Suppressor macrophage (primary cell): ENCODE measurements around the gene RGS6.

Experiments used
- DNase-seq, 4 experiments: peaks; one replicate each; pipeline ENCODE4 v3.0.0-alpha.2; 2020 to 2022

RGS6 gene

GRCh38 chr14:72503271-72503670, 571.0 kb downstream of the RGS6 start:
- no peak for DNase-seq

- DNase-seq: no peak
Observed at GRCh38 chr14:72503696-72504368, 571.6 kb downstream of the RGS6 start.

GRCh38 chr14:72510566-72510965, 578.3 kb downstream of the RGS6 start:
- DNase-seq: no peak

- no peak for DNase-seq
Observed at GRCh38 chr14:72512281-72512680, 580.1 kb downstream of the RGS6 start.

DNA sequence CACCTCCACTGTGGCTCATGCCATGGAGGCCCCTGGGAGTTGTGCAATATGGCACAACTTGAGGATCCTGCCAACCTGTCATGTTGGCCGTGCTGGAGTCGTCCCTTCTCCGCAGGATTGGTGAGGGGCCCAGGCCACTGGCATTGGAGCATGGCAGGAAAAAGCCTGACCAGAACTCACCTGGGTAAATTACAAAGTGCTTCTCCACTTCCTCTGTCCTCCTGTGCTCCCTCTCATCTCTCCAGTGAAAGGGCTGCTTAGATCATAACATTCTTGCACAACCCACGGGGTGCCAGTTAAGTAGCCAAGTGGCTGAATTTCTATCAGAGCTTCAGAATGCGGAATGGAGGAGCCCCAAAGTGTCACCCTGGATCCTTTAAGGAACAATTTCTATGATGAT, 580.7 kb downstream of the RGS6 start:
- no peak for DNase-seq

GRCh38 chr14:72513346-72513745, 581.1 kb downstream of the RGS6 start:
- no peak for DNase-seq

DNA sequence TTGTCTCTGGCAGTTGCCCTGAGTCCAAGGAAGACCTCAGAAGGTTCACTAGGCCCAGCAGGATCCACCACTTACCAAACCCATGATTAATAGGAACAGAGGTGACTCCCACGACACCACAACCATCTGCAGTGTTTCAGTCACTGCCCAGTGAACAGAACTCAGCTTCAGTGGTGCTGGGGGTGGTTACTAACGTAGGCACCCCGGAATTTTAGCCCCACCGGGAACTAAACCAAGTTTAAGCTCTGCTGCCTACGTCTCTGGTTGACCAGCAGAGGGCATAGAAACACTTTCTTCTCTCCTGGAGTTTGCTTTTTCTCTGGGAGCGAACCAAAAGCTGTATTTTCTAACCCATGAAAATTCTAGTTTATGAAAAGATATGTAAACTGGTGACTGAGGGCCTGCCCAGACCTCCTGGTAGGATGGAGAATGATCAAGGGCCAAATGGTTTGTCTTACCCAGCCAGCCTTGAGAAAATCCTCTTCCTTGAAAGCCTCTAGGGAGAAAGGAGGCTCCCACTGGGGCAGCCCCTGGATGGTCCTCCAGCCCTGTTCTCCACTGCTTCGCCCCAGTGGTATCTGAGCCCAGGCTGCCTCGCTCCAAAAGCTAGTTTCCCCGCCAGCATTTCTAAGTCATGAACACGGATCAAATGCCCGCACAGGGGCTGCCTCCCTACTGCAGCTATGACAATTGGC, 581.9 kb downstream of the RGS6 start:
- peak; percentile 39 to 66 (median 54) for DNase-seq

DNA sequence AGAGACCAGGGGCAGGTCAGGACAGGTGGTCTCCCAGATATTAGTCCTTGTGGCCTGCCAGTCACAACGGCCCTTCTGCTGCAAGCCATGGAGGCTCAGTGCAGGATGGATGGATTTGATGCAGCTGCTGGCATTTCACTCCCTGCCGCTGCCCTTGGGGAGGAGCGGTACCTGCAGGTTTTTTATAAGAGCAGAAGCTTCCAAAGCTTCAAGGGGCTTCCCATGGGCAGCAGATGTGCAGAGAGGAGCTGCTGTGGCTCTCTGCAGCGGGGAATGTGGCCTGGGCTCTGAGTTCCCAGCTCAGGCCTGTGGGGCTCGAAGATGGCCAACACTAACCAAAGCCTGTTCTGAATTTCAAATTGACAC, 582.4 kb downstream of the RGS6 start:
- DNase-seq: no peak

DNA sequence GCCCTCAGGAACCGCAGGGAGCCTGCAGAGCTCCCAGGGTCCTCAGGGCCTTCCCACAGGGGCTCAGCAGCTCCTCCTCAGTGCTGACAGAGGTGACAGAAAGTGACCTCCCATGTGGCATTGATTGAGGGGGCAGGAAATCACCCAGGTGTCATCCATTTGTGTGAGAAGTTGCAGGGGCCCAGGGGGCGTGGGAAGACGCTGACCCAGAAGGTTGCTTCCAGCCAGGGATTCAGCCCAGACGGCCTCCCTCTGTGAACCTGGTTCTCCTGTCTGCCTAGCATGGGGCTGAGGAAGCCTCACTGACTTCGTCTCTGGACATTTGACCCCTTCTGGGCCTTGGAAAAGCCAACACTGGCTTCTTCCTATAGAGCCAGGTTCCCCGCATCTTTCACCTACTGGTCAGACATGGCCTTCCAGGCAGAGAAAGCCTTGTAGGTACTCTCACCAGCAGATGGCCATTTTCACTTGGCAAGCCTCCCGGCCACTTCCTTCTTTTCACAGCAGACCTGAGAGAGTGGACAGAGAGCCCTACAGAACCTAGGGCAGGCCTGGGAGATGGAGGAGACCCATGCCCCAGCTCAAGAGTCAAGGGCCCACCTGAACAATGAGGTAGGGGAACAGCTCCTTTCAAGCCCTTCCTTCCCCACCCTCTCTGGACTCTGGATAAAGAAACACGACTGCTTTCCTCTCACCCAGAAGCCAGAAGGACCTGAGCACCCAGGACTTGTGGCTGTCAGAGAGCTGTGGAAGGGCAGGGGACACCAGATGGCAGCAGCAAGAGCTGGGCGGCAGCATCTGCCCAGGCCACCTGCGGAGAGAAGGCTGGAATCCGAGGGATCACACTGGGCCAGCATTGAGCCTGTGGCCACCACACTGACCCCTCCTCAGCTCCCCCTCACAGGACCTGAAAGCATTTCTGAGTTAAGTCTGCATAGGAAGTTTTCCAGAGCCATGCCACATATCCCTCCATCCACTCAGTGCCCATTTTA, 583.8 kb downstream of the RGS6 start:
- DNase-seq: peak in 3 of 4 experiments; percentile 34 to 47 (median 37)

DNA sequence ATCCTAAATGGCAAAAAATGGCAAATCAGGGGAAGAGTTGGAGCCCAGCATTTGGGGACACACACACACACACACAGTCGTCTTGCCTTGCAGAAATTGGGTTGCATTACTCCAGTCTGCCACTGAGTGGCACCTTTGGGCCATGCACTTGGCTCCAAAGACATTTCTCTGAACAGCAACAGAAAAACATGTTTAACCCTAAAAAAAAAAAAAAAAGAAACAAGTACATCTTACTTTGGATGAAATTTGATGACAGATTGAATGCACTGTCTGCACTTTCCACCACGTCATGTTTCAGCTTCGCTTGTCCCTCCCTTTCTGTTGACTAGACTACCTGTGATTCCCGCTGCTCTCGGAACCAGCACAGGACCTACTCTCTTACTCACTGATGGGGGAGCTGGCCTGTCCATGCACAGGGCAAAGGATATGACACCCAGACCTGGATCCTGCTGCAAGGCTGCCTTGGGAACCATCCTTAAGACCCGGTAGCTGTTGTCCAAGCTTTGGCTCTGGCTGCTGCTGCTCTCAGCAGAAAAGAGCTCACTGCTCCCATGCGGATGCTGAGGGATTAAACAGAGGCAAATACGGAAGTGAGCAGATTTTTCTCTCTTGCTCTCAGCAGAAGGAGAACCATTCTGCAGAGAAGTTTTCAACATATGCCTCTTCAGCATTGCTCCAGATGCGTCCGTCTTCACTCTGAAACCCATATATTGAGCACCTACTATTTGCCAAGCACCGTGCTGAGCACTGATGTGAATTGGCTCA, 584.9 kb downstream of the RGS6 start:
- peak; percentile 81 to 88 (median 84) for DNase-seq

DNA sequence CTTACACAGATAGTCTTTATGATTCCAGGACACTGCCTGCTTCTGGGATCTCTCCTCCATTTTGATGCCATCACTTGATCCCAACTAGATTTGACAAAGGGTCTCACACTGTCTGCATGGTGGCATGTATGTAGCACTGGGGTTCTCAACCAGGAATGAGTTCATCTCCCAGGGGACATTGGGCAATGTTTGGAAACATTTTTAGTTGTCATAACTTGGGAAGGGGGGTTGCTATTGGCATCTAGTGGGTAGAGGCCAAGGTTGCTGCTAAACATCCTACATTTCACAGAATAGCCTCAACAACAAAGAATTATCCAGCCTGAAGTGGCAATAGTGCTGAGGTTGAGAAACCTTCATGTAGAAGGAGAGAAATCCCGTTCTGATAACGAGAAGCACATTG, 585.5 kb downstream of the RGS6 start:
- no peak for DNase-seq

DNA sequence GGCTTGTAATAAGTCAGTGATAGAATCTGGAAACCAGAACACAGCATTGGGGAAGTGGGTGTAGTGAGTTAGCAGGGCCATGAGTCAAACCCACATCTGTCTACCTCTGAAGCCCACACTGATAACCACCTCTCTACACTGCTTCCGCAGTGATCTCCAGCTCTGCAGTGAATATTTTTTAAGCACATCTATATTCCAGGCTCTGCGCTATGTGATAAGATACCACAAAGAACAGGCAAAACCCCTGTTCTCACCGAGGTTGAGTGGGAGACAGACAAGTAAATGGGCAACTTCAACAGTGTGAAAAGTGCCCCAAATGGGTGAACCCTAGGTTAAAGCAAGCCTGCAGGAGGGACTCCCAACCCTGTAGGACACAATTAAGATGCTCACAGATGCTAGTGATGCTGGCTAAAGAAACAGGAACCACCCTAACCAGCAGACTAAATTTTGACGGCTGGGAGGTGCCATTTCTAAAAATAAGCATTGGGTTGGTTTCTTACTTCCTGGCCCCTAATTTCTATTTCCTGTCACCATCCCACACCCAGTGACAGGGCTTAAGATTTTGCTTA, 586.7 kb downstream of the RGS6 start:
- DNase-seq: peak in 3 of 4 experiments; percentile 44 to 57 (median 54)

DNA sequence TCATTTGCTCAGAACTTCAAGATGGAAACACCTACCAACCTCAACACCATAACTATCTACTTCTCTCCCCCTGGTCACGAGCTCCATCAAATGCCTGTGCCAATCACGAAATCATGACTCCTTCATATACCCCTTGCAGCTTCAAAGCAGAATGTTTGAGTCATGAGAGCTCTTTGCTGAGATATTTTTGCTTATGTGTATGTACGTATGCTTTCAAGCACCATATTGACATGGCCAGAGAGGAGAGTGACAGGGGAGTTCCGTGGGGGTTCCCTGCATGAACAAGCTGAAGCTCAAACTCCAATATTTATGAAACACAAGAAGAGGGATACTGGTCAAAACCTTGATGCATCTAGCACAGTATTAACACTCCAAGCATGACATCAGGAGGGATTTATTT, 587.3 kb downstream of the RGS6 start:
- DNase-seq: no peak

GRCh38 chr14:72521045-72521444, 588.8 kb downstream of the RGS6 start:
- no peak for DNase-seq

DNA sequence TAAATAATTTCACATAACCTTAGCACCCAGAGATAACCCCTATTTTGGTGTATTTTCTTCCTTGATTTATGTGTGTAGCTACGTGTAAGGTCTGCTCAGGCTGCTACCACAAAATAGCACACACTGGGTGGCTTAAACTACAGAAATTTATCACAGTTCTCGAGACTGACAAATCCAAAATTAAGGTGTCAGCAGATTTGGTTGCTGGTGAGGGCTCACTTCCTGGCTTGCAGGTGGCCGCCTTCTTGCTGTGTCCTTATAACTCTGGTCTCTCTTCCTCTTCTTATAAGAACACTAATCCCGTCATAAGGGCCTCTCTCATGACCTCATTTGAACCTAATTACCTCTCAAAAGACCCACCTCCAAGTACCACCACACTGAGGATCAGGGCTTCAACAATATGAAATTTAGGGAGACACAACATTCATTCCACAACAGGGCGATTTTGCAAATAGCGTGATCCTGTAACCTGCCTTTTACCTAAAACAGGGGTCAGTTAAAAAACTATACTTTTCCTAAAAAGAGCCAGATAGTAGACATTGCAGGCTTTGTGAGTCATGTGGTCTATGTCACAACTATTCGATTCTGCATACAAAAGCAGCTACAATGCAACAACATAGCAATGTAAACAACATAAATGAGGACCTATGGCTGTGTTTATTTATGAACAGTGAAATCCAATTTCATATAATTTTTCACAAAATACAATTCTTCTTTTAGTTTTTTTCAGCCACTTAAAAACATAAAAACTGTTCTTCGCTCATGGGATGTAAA, 589.9 kb downstream of the RGS6 start:
- peak in 2 of 4 experiments; percentile 30 to 34 for DNase-seq

DNA sequence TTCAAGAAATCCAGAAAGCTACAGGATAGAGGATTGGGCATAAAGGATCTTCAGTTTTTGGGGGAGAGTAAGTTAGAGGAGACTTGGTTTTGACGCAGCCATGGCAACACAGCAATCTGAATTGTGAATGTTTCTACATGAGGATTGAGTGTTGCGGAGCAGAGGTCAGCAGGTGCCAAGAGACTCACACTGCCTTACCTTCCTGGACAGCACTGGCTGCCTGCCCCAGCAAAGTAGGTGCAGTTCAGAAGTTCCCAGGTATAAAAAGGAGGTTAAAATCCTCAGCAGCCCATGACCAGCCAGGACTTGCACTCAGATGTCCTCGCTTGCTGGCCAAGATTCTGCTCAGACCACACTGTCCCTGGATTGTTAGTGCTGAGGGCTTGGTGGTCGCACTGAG, 590.6 kb downstream of the RGS6 start:
- no peak for DNase-seq

DNA sequence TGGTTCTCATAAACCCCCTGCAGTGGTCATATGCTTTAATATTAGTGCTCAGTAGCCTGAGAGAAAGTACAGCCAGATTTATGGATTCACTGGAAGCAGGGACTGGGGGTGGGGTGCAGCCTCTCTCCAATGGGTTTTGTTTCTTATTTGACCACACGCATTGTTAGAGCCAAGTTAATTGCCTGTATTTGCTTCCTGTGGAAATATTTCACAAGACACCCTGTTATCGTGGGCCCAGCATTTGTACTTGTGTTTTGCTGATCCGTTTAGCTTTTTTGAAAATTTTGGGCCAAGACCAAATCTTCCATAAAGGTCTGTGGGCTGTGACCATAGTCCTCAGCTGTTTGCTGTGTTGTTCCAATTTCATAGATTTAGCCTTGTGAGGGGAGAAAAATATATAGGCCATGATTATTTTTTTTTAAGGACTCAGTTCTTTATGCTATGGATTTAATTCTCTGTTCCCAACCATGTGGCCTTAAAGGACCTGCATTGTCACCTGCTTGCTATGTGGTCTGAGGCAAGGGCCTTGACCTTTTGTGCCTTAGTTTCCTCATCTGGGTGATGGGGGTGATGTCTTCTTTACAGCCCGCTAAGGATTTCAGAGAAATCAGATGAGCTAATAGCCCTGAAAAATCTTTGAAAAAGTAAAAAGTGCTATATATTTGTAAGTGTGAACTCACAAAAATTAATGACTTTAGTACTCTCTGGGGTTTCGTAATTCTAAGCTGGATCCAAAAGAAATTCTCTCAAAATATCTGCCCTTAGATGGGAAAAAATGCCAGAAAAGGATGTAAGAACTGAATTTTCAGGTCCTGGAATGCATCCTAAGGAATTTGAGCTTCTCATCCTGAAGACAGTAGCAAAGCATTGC, 591.4 kb downstream of the RGS6 start:
- DNase-seq: peak in 2 of 4 experiments; percentile 29 to 34

DNA sequence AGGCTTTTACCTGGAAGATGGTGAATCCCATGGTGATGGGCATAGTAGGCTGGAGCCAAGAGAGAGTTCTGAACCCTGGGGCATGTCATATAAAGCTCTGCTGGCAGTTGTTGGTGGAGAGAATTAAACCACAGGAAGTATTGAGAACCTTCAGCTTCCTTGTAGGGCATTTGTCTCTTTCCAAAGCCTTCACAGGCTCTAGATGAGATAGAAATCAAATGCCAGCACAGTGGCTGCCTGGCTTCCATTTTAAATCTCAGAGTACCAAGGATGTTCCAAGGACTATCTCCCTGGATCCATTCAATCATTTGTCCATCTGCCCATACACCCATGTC, 592.0 kb downstream of the RGS6 start:
- peak in 1 of 4 experiments; percentile 25 for DNase-seq

GRCh38 chr14:72525087-72525915, 593.1 kb downstream of the RGS6 start:
- no peak for DNase-seq
